Breast epithelium (tissue), 4 donors: Measurements from ENCODE around the gene RIMBP2. TPM values are rescaled to one million over a fixed set of nuclear protein-coding genes. Genes with fewer than 3 reads are reported as not detected.
A peak's percentile ranks its signal among the peaks of the same experiment; 100 is the strongest.

ENCODE experiments used
- DNase-seq, 2 donors: peaks; one replicate each; pipeline ENCODE4 v3.0.0-alpha.2; 2019; ENCODE audit warnings: low spot score in 2 of 2
- H3K27ac ChIP-seq, 2 donors: fragments of 200-600 bp; sonication (generic) in 1 of 2; one replicate each; pipeline ENCODE4 v1.5.1; 2016 to 2019; ENCODE audit warnings: mild to moderate bottlenecking in 1 of 2
- H3K27me3 ChIP-seq, 2 donors: fragments of 200-600 bp; sonication (generic) in 1 of 2; one replicate each; pipeline versions ENCODE4 v1.5.1 to v1.6.0; 2017 to 2019; ENCODE audit warnings: control low read depth in 1 of 2, mild to moderate bottlenecking in 1 of 2
- H3K36me3 ChIP-seq: fragments of 200-600 bp; one replicate; pipeline ENCODE4 v1.5.1; 2019
- H3K4me1 ChIP-seq, 2 donors: fragments of 200-600 bp; sonication (generic); one replicate each; pipeline ENCODE4 v1.5.1; 2016 to 2019; ENCODE audit warnings: control low read depth in 1 of 2
- H3K4me3 ChIP-seq, 3 donors: fragments of 200-600 bp; sonication (generic); 1 replicate in 2 of 3; 2 replicates in 1 of 3; pipeline ENCODE4 v1.5.1; 2016 to 2019; ENCODE audit warnings: mild to moderate bottlenecking in 3 of 3, moderate library complexity in 2 of 3
- H3K9me3 ChIP-seq, 2 donors: fragments of 200-600 bp; sonication (generic) in 1 of 2; one replicate each; pipeline ENCODE4 v1.5.1; 2016 to 2019; ENCODE audit warnings: control low read depth in 1 of 2
- CTCF ChIP-seq, 3 donors: fragments of 450-650 bp; IDR thresholded peaks; one replicate each; pipeline ENCODE4 v1.5.1; 2016 to 2017; ENCODE audit warnings: antibody characterized with exemption in 3 of 3, mild to moderate bottlenecking in 3 of 3, moderate library complexity in 3 of 3
- POLR2A ChIP-seq: fragments of 450-650 bp; IDR thresholded peaks from one replicate; pipeline ENCODE4 v1.6.1; 2016; ENCODE audit warnings: antibody characterized with exemption, mild to moderate bottlenecking, moderate library complexity
- POLR2AphosphoS5 ChIP-seq, 3 donors: sonication (generic); formaldehyde crosslinking; IDR thresholded peaks; one replicate each; pipeline ENCODE4 v1.6.1; 2017; ENCODE audit warnings: antibody characterized with exemption in 3 of 3
- intact Hi-C: fragments of 100-400 bp; cut with DNase I; formaldehyde crosslinking; loops from one replicate; pipeline ENCODE4 v1.15.1; 2023; ENCODE audit warnings: low total_unique reads
- total RNA-seq, 3 donors: library from RNA; depleted of rRNA; stranded (reverse); fragments of >200 nt; gene quantifications; one replicate each; pipeline ENCODE4 v1.1.0, GENCODE V29; 2016

Gene RIMBP2
- total RNA-seq, 3 donors from 2014 or later, result under 0.01 to 0.59 (median under 0.01) TPM

GRCh38 chr12:130748786-130749185 lies 32.7 kb upstream of the RIMBP2 start:
- H3K9me3 ChIP-seq, result peaks cover 0 to 1% of the 10 kb centered on the region in 2 donors
- peaks cover 0 to 6% of the 10 kb centered on the region in 2 donors for H3K27me3 ChIP-seq
- no peaks in the 10 kb centered on the region for H3K4me1 ChIP-seq
- H3K36me3 ChIP-seq, result no peaks in the 10 kb centered on the region
- H3K27ac ChIP-seq, result no peak overlapping the region
- no peak overlapping the region for H3K4me3 ChIP-seq
- DNase-seq, result no peak
- intact Hi-C loops, result no loop called here
- TF ChIP-seq POLR2AphosphoS5 (IDR thresholded peaks at IDR 0.05), result no peak
- no peak for TF ChIP-seq CTCF (IDR thresholded peaks at IDR 0.05)
- no peak for TF ChIP-seq POLR2A

- TF ChIP-seq POLR2A (no peak), POLR2AphosphoS5 (IDR thresholded peaks at IDR 0.05) (no peak), CTCF (IDR thresholded peaks at IDR 0.05) (peak in 2 of 3 donors; percentile 46 to 73)
- DNase-seq, result peak; percentile 55 to 78
- Histone ChIP-seq H3K9me3 (peaks cover 3 to 5% of the 10 kb centered on the region in 2 donors), H3K4me1 (no peaks in the 10 kb centered on the region), H3K27me3 (peaks cover 0 to 6% of the 10 kb centered on the region in 2 donors), H3K27ac (no peak overlapping the region), H3K4me3 (no peak overlapping the region), H3K36me3 (no peaks in the 10 kb centered on the region)
- intact Hi-C loops, result no loop called here
These were observed 32.0 kb upstream of the RIMBP2 start for GRCh38 chr12:130747867-130748740.

GRCh38 chr12:130746546-130746945 lies 30.4 kb upstream of the RIMBP2 start:
- Histone ChIP-seq H3K27ac (no peak overlapping the region), H3K36me3 (no peaks in the 10 kb centered on the region), H3K9me3 (peaks cover 3 to 5% of the 10 kb centered on the region in 2 donors), H3K4me3 (no peak overlapping the region), H3K27me3 (peaks cover 0 to 6% of the 10 kb centered on the region in 2 donors), H3K4me1 (no peaks in the 10 kb centered on the region)
- DNase-seq, result no peak
- TF ChIP-seq CTCF (IDR thresholded peaks at IDR 0.05) (no peak), POLR2AphosphoS5 (IDR thresholded peaks at IDR 0.05) (no peak), POLR2A (no peak)
- intact Hi-C loops, result no loop called here

- Histone ChIP-seq H3K36me3 (no peaks in the 10 kb centered on the region), H3K27ac (no peak overlapping the region), H3K4me3 (no peak overlapping the region), H3K9me3 (peaks cover 3 to 5% of the 10 kb centered on the region in 2 donors), H3K27me3 (peaks cover 0 to 6% of the 10 kb centered on the region in 2 donors), H3K4me1 (no peaks in the 10 kb centered on the region)
- DNase-seq, result no peak
- intact Hi-C loops, result no loop called here
- no peak for TF ChIP-seq POLR2A
- no peak for TF ChIP-seq CTCF (IDR thresholded peaks at IDR 0.05)
- TF ChIP-seq POLR2AphosphoS5 (IDR thresholded peaks at IDR 0.05), result no peak
These were observed 29.8 kb upstream of the RIMBP2 start for GRCh38 chr12:130745921-130746320.

- Histone ChIP-seq H3K27me3 (peaks cover 0 to 11% of the 10 kb centered on the region in 2 donors), H3K36me3 (no peaks in the 10 kb centered on the region), H3K4me1 (no peaks in the 10 kb centered on the region), H3K27ac (no peak overlapping the region), H3K4me3 (no peak overlapping the region), H3K9me3 (peaks cover 3 to 5% of the 10 kb centered on the region in 2 donors)
- TF ChIP-seq POLR2A, result no peak
- TF ChIP-seq CTCF (IDR thresholded peaks at IDR 0.05), result no peak
- no peak for TF ChIP-seq POLR2AphosphoS5 (IDR thresholded peaks at IDR 0.05)
- DNase-seq, result no peak
- intact Hi-C loops, result no loop called here
These were observed 28.2 kb upstream of the RIMBP2 start for GRCh38 chr12:130744274-130744673.
